ENCODE results near the gene CIT. TPM values are rescaled to one million over a fixed set of nuclear protein-coding genes. Genes with fewer than 3 reads are reported as not detected.

CIT gene
- total and polyA plus RNA-seq, 2 experiments from 2014 or later, result 1.4 to 30.3 TPM

DNA sequence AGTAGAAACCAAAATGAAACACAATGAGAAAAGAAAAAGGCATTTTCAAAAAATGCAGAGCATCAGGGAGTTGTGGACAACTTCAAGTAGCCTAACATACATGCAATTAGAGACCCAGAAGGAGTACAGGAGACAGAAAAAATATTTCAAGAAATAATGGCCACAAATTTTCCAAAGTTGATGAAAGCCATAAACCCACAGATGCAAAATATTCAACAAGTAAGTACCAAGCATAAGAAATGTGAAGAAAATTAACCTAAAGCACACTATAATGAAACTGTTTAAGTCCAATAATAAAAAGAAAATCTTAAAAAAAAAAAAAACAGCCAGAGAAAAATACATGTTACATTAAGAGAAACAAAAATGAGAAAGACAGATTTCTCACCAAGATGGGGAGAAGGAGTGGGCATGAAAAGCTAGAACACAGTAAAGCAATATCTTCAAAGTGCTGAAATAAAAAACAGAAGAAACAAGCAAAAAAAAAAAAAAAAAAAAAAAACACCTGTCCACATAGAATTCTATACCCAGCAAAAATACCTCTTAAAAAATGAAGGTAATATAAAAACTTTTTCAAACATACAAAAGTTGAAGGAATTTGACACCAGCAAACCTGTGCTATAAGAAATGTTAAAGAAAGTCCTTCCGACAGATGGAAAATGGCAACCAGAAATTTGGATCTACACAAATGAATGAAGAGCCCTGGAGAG is 132.1 kb downstream of the CIT start:
- Histone ChIP-seq H3K27ac (no peak overlapping the region), H3K36me3 (no peaks in the 10 kb centered on the region), H3K4me1 (ENCODE audit: low read depth) (no peaks in the 10 kb centered on the region), H3K27me3 (no peaks in the 10 kb centered on the region), H3K4me3 (no peak overlapping the region), H3K9me3 (ENCODE audit: low read depth) (no peaks in the 10 kb centered on the region)
- DNase-seq (ENCODE audit: low read depth in 1 of 2, low spot score in 1 of 2), result no peak
- TF ChIP-seq, protein P1, sequence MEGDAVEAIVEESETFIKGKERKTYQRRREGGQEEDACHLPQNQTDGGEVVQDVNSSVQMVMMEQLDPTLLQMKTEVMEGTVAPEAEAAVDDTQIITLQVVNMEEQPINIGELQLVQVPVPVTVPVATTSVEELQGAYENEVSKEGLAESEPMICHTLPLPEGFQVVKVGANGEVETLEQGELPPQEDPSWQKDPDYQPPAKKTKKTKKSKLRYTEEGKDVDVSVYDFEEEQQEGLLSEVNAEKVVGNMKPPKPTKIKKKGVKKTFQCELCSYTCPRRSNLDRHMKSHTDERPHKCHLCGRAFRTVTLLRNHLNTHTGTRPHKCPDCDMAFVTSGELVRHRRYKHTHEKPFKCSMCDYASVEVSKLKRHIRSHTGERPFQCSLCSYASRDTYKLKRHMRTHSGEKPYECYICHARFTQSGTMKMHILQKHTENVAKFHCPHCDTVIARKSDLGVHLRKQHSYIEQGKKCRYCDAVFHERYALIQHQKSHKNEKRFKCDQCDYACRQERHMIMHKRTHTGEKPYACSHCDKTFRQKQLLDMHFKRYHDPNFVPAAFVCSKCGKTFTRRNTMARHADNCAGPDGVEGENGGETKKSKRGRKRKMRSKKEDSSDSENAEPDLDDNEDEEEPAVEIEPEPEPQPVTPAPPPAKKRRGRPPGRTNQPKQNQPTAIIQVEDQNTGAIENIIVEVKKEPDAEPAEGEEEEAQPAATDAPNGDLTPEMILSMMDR (IDR thresholded peaks at IDR 0.05; ENCODE audit: low read depth, low read length), result no peak

- TF ChIP-seq, protein P1 (IDR thresholded peaks at IDR 0.05; ENCODE audit: low read depth, low read length), result no peak
- Histone ChIP-seq H3K36me3 (no peaks in the 10 kb centered on the region), H3K4me1 (ENCODE audit: low read depth) (no peaks in the 10 kb centered on the region)
Observed at GRCh38 chr12:119742700-119743099, 134.4 kb downstream of the CIT start.

DNA sequence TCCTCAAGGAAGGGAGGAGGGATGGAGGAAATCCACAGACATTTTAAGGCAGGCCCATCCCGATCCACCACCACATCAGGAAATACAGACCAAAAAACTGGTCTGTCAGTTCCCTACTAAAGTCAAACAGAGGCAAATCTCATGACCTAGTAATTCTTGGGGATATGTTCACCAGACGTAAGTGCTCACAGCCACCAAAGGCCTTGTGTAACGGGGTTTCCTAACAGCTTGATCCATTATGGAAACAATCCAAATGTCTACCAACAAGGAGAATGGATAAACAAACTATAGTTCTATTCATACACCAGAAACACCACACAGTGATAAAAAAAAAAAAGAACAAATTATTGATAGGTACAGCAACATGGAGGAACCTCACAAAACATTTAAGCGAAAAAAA is 136.3 kb downstream of the CIT start:
- Histone ChIP-seq H3K4me3 (no peak overlapping the region), H3K36me3 (no peaks in the 10 kb centered on the region), H3K9me3 (ENCODE audit: low read depth) (no peaks in the 10 kb centered on the region), H3K27ac (no peak overlapping the region), H3K4me1 (ENCODE audit: low read depth) (no peaks in the 10 kb centered on the region), H3K27me3 (no peaks in the 10 kb centered on the region)
- DNase-seq (ENCODE audit: low read depth in 1 of 2, low spot score in 1 of 2), result no peak
- TF ChIP-seq, protein P1 (IDR thresholded peaks at IDR 0.05; ENCODE audit: low read depth, low read length), result no peak

More at GRCh38 chr12:119742700-119743099, 134.4 kb downstream of the CIT start:
- DNase-seq (ENCODE audit: low read depth in 1 of 2, low spot score in 1 of 2), result no peak
- H3K4me3 ChIP-seq, result no peak overlapping the region
- H3K9me3 ChIP-seq (ENCODE audit: low read depth), result no peaks in the 10 kb centered on the region
- H3K27ac ChIP-seq, result no peak overlapping the region
- H3K27me3 ChIP-seq, result no peaks in the 10 kb centered on the region

DNA sequence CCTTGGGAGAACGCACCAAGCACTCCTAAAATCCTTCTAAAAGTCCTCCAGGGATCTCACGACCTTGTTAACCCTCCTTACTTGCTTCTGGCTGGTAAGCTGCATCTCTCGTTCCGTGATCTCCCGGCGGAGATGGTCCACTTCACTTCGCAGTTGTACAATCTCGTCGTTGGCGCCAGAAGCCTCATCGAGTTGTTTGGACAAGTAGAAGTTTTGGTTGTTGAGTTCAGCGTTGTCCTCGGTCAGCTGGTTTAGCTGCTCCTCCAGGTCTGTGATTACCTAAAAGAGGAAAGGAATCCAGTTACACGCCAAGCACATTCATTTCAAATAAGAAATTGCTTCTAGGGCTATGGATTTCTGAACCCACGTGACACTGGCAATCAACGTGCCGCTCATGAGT is 142.0 kb downstream of the CIT start:
- H3K27me3 ChIP-seq, result no peaks in the 10 kb centered on the region
- TF ChIP-seq, protein P1 (IDR thresholded peaks at IDR 0.05; ENCODE audit: low read depth, low read length), result no peak
- no peaks in the 10 kb centered on the region for H3K4me1 ChIP-seq (ENCODE audit: low read depth)
- no peak overlapping the region for H3K27ac ChIP-seq
- no peak overlapping the region for H3K4me3 ChIP-seq
- H3K9me3 ChIP-seq (ENCODE audit: low read depth), result no peaks in the 10 kb centered on the region
- no peak for DNase-seq (ENCODE audit: low read depth in 1 of 2, low spot score in 1 of 2)
- no peaks in the 10 kb centered on the region for H3K36me3 ChIP-seq

- H3K9me3 ChIP-seq (ENCODE audit: low read depth), result no peaks in the 10 kb centered on the region
- TF ChIP-seq, protein P1 (IDR thresholded peaks at IDR 0.05; ENCODE audit: low read depth, low read length), result no peak
- H3K4me1 ChIP-seq (ENCODE audit: low read depth), result no peaks in the 10 kb centered on the region
- H3K27me3 ChIP-seq, result no peaks in the 10 kb centered on the region
- H3K4me3 ChIP-seq, result no peak overlapping the region
- no peak for DNase-seq (ENCODE audit: low read depth in 1 of 2, low spot score in 1 of 2)
- H3K27ac ChIP-seq, result no peak overlapping the region
- no peaks in the 10 kb centered on the region for H3K36me3 ChIP-seq
Observed at GRCh38 chr12:119730381-119730780, 146.7 kb downstream of the CIT start.

Data from cardiac muscle cell (in vitro differentiated cells and primary cell).